C4-2B (cell line): ENCODE data around the gene SKI.
"Not testable (repeated sequence)": the region's sequence is repeated elsewhere in the genome, so short reads cannot be mapped to it uniquely, and the experiment has no call there.

Source experiments
- H3K27ac ChIP-seq: fragments of 450-650 bp; 2 replicates; pipeline ENCODE4 v1.5.1; 2017
- CTCF ChIP-seq: fragments of 450-650 bp; conservative IDR thresholded peaks from 2 replicates; pipeline ENCODE4 v1.5.1; 2017; ENCODE audit warnings: mild to moderate bottlenecking
- ZFX ChIP-seq: fragments of 450-650 bp; IDR thresholded peaks from 2 replicates; pipeline ENCODE4 v1.6.1; 2017

The SKI gene

DNA sequence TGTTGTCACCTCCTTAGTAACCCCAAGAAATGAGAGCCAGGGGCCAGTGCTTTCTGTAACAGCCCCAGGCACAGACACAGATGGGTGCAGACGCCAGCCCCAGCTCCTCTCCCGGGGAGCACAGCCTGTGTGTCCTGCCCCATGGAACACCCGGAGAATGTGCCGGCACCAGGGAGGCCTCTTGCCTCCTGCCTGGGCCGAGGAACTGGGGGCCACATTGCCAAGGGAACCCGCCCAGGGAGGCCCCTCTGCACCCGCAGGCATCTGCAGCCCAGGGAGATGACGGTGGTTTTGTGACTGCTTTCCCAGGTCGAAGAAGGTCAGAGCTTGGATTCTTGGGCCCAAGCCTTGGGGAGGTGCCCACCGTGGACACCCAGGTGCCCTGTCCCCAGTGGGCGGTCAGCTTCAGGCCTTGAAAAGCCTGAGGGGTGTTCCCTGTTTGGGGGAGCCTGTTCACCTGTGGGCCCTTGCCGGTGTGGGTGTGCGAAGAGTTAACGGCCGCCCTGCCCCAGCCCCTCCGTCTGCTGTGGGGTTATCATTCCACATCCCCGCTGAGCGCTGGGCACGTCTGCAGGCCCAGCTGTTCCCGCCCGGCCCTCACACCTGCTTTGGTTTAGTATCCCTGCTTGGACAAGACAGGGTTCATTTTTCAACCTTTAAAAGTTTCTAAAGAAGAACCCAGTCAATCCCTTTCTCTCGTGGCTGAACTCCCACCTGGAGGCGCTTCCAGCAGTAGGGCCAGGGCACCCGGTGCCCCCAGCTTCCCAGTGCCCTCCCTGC is 100.7 kb downstream of the SKI start:
- TF ChIP-seq CTCF (no peak), ZFX (no peak)

DNA sequence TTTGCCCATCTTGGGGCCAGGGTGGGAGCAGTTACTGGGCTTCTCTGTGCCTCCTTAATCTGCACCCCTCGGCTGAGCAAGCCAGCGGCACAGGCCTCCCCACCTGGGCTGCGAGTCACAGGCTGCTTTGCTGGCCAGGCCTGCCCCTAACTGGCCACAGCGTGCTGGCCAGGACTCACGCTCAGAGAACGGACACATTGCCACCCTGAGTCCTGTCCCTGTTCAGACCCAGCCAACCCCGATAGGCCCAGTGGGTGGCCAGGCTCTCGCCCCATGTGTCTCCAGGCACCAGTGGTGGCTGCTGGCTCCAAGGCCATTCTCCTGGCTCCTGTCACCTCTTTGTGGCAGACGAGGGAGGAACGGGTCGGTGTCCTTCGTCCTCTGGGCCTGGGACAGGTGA is 101.9 kb downstream of the SKI start:
- no peak for TF ChIP-seq ZFX

More for the DNA sequence above, 100.7 kb downstream of the SKI start:
- H3K27ac ChIP-seq, result no peak overlapping the region

GRCh38 chr1:2330519-2331199 is 102.5 kb downstream of the SKI start:
- TF ChIP-seq ZFX (no peak), CTCF (no peak)
- H3K27ac ChIP-seq, result no peak overlapping the region

More for the DNA sequence above, 101.9 kb downstream of the SKI start:
- H3K27ac ChIP-seq, result no peak overlapping the region

- TF ChIP-seq ZFX (no peak), CTCF (no peak)
These were observed 103.1 kb downstream of the SKI start for GRCh38 chr1:2331200-2331544.

DNA sequence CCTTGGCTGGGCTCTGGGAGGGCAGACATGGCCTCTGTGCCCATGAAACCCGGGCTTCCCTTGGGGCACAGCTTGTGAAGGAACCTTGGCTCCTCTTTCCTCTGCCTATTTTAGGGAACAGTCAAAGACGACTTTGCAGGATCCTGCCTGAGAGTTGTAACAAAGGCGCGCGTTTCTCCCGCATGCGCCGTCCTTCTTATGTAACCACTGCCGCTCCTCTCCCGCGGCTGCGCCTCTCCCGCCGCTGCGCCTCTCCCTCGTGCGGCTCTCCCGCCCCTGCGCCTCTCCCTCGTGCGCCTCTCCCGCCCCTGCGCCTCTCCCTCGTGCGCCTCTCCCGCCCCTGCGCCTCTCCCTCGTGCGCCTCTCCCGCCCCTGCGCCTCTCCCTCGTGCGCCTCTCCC is 103.5 kb downstream of the SKI start:
- H3K27ac ChIP-seq, result not testable (repeated sequence)

More at GRCh38 chr1:2331200-2331544, 103.1 kb downstream of the SKI start:
- no peak overlapping the region for H3K27ac ChIP-seq

- no peak overlapping the region for H3K27ac ChIP-seq
- TF ChIP-seq CTCF, result no peak
These were observed 106.2 kb downstream of the SKI start for GRCh38 chr1:2334366-2334765.

GRCh38 chr1:2334883-2335534 is 106.9 kb downstream of the SKI start:
- H3K27ac ChIP-seq, result no peak overlapping the region
- TF ChIP-seq CTCF (no peak), ZFX (no peak)

DNA sequence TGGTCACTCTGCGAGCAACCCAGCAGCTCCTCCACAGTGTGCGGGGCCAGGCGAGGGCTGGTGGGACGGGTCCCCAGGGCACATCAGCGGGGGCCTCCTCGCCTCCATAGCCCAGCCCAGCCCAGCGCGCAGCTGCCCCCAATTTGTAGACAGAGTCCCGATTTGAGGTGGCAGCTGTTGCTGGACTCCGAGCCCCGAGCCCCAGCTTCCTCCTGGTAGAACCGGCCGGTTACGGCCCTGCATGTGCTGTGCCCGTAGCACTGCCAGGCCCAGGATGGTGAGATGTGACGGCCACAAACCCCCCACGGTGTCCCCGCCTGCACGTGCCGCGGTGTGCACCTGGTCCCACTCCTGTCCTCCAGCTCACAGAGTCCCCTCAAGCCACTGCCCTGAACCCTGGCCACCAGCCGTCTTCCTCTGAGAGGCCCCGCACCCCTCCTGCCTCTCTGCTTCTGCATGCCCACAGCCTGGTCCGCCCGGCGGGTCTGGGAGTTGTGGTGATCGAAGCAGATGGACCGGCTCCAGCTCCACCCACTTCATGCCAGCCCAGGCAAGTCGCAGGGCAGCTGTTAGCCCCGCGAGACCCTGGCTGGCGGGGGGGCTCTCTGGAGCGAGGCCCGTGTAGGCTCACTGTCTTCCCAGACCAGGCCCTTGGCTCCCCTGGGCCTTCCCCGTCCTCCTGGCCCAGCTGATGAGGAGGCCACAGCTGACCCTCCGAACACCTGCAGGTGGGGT is 107.8 kb downstream of the SKI start:
- no peak overlapping the region for H3K27ac ChIP-seq
- TF ChIP-seq ZFX (no peak), CTCF (no peak)
